ENCODE measurements around the gene PNMA8C. TPM values are rescaled to one million over a fixed set of nuclear protein-coding genes. Genes with fewer than 3 reads are reported as not detected.

Gene PNMA8C
- total RNA-seq, 4 donors from 2014 or later = 0.12 to 0.39 (median 0.27) TPM; not detected in 1

DNA sequence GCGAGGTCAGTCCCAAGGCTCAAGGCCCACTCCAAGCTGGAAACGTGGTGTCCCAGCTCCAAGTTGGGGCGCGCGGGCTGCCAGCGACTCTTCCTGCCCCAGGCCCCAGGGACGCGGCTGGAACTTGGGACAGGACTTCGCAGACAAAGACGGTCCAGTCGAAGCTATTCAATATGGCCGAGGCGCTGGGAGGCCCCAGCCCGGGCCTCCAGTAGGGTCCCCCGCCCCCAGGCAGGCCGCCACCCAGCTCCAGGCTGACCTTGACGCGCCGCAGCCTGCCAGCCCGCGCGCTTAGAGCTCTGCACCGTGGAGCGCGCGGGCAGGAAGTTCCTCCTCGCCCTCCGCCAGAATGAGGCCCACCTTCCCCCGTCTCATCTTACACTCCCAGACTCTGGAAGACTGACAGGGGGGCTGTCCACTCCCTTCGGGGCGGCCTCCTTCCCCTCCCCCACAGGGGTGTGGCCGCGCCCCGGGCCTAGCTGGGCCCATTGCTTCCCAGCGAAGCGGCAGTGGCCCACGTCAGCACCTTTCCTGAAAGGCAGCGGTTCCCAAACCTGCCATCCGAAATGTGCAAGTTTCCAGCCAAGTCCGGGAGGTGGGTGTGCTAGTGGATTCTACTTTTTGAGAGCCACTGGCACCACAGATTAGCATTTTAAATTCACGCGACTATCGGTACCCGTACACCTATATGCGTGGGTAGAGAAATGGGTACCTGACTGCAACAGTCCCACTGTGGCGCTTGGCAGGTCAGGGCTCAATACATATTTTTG lies 15.3 kb downstream of the PNMA8C start, which contains the start of gene CCDC8:
Gene CCDC8, minus strand, starts transcription at position 303 of the 770 bp plus-strand sequence. CDS start 754 bp downstream, outside the sequence.
- peaks cover 76% of the 10 kb centered on the region for H3K27me3 ChIP-seq
- WGBS, 2 donors (ENCODE audit: low coverage in 1 of 2) = 4 to 80% methylated on average over 1 to 18 of the region's 46 CpGs
- ATAC-seq = peak; percentile 84

DNA sequence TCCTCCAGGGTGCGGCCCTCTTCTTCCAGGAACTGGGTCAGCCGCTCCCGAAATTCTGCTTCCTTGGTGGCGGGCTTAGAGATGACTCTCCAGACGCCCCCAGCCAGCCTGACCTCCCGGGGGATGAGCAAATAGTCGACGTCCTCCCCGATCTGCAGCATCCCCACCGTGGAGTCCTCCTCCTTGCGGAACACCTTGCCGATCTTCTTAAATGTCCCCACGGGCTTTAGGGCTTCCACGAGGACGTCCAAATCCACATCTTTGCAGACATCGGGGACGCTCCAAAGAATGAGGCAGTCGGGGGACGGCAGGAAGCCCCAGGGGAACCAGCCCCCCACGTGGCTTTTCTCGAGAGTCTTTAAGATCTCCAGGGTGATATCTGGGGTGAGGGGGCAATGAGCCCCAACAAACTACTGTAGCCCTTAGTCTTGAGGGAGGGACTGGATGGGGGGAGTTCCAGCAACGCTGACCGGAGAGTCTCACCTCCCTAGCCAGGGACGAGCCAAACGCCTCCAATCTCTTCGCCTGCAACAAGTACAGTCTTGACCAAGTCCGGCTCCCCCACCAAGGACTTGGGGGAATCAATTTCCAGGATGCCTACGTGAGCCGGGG lies 16.0 kb downstream of the PNMA8C start:
- H3K27ac ChIP-seq = peak overlapping the region in 3 of 4 donors; percentile 65 to 78 (median 73)
- no peak for TF ChIP-seq POLR2AphosphoS5 (IDR thresholded peaks at IDR 0.05)
- TF ChIP-seq, protein P1, sequence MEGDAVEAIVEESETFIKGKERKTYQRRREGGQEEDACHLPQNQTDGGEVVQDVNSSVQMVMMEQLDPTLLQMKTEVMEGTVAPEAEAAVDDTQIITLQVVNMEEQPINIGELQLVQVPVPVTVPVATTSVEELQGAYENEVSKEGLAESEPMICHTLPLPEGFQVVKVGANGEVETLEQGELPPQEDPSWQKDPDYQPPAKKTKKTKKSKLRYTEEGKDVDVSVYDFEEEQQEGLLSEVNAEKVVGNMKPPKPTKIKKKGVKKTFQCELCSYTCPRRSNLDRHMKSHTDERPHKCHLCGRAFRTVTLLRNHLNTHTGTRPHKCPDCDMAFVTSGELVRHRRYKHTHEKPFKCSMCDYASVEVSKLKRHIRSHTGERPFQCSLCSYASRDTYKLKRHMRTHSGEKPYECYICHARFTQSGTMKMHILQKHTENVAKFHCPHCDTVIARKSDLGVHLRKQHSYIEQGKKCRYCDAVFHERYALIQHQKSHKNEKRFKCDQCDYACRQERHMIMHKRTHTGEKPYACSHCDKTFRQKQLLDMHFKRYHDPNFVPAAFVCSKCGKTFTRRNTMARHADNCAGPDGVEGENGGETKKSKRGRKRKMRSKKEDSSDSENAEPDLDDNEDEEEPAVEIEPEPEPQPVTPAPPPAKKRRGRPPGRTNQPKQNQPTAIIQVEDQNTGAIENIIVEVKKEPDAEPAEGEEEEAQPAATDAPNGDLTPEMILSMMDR (IDR thresholded peaks at IDR 0.05) = no peak
- TF ChIP-seq EP300 (IDR thresholded peaks at IDR 0.05) = no peak
- no peak for TF ChIP-seq POLR2A (IDR thresholded peaks at IDR 0.05)
- ATAC-seq = no peak
- H3K36me3 ChIP-seq = no peaks in the 10 kb centered on the region
- peaks cover 0 to 76% (median 21%) of the 10 kb centered on the region in 3 donors for H3K4me1 ChIP-seq
- peaks cover 81% of the 10 kb centered on the region for H3K27me3 ChIP-seq
- no peaks in the 10 kb centered on the region for H3K9me3 ChIP-seq
- WGBS, 2 donors (ENCODE audit: low coverage in 1 of 2) = 14% methylated on average over 4 of the region's 29 CpGs; no CpG with 5 or more reads in 1 of the 2 donors
- H3K4me3 ChIP-seq = peak overlapping the region; percentile 1 to 57

More for the DNA sequence above, 15.3 kb downstream of the PNMA8C start, which contains the start of gene CCDC8:
- TF ChIP-seq POLR2A (IDR thresholded peaks at IDR 0.05) = peak; percentile 48 to 51
- TF ChIP-seq, protein P1 (IDR thresholded peaks at IDR 0.05) = no peak
- peak within 1 kb of the TSS in 3 of 4 donors; percentile 65 to 78 (median 73) for H3K27ac ChIP-seq
- no peaks in the 10 kb centered on the region for H3K9me3 ChIP-seq
- H3K4me1 ChIP-seq = peaks cover 0 to 72% (median 18%) of the 10 kb centered on the region in 3 donors
- H3K36me3 ChIP-seq = no peaks in the 10 kb centered on the region
- peak within 1 kb of the TSS; percentile 1 to 57 for H3K4me3 ChIP-seq

DNA sequence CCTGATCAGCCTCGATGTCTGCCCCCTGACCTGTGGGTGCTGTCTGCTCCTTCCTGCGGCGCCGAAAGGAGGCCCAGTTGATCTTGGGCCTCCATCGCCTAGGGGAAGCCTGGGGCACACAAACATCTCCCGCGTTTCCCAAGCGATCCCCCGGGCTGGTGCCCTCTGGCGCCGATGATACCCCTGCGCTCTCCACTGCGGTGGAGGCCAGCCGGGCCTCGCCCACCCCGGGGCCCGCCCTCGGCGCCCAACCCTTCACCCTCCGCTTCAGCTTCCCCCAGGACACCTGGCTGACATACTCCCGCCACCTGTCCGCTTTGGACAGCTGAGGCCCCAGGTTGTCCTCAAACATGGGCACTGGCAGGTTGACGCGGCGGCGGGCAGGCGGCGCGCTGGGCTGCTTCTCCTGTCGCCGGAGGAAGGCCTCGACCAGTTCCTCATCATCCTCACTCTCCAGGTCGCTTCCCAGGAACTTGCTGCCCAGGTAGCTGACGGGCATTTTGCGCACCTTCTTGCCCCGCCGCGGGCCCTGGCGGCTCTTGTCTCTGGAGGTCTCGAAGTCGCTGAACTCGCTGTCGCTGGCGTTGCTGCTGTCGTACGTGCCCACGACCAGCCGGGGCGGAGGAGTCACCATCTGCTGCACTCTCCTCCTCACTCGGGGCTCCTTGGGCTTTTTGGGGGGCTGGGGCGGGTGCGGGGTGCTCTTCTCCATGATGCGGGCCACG lies 16.6 kb downstream of the PNMA8C start:
- Histone ChIP-seq H3K4me3 (peak overlapping the region; percentile 1 to 57), H3K27ac (peak overlapping the region in 3 of 4 donors; percentile 65 to 78 (median 73)), H3K9me3 (no peaks in the 10 kb centered on the region), H3K4me1 (peaks cover 0 to 76% (median 21%) of the 10 kb centered on the region in 3 donors), H3K27me3 (peaks cover 88% of the 10 kb centered on the region), H3K36me3 (no peaks in the 10 kb centered on the region)
- no peak for ATAC-seq
- TF ChIP-seq POLR2A (IDR thresholded peaks at IDR 0.05) (no peak), POLR2AphosphoS5 (IDR thresholded peaks at IDR 0.05) (no peak), EP300 (IDR thresholded peaks at IDR 0.05) (no peak)
- TF ChIP-seq, protein P1 (IDR thresholded peaks at IDR 0.05) = no peak
- WGBS, 2 donors (ENCODE audit: low coverage in 1 of 2) = no CpG with 5 or more reads among the region's 54 CpGs

DNA sequence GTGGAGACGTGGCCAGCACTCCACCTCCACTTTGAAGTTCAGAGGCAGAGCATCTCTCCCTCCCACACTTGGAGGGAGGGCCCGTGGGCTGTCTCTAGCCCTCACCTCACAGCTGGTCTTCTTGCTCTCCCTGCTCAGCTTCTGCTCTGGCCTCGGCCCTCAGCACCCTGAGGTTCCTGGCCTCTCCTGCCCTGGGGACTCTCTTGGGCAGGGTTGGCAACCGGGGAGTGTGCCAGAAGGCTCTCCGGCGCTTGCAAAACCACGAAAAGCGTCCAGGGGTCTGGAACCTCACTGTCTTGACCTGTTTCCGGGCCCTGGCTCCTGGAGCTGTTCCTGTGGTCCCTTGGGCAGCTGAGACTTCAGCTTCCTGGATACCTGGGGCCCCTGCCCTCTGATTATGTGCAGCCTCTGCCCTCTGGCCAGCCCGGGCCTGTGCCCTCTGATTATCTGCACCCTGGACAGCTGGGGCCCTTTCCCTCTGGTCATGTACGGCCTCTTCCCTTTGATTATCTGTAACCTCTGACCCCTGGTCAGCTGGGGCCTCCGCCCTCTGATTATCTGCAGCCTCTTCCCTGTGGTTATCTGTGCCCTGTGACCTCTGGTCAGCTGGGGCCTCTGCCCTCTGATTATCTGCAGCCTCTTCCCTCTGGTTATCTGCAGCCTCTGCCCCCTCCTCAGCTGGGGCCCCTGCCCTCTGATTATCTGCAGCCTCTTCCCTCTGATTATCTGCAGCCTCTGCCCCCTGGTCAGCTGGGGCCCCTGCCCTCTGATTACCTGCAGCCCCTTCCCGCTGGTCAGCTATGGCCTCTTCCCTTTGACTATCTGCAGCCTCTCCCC lies 17.4 kb downstream of the PNMA8C start:
- H3K4me3 ChIP-seq = peak overlapping the region in 1 of 2 donors; percentile 57
- H3K4me1 ChIP-seq = peaks cover 0 to 71% (median 21%) of the 10 kb centered on the region in 3 donors
- peaks cover 93% of the 10 kb centered on the region for H3K27me3 ChIP-seq
- no peaks in the 10 kb centered on the region for H3K9me3 ChIP-seq
- peak overlapping the region in 3 of 4 donors; percentile 65 to 78 (median 73) for H3K27ac ChIP-seq
- no peaks in the 10 kb centered on the region for H3K36me3 ChIP-seq
- no peak for ATAC-seq
- TF ChIP-seq, protein P1 (IDR thresholded peaks at IDR 0.05) = no peak
- TF ChIP-seq EP300 (IDR thresholded peaks at IDR 0.05) (no peak), POLR2A (IDR thresholded peaks at IDR 0.05) (no peak), POLR2AphosphoS5 (IDR thresholded peaks at IDR 0.05) (no peak)
- WGBS, 2 donors (ENCODE audit: low coverage in 1 of 2) = 28 to 55% methylated on average over 7 to 9 of the region's 13 CpGs

Measured in gastroesophageal sphincter (tissue), 4 donors.